Frontal cortex (tissue), 4 donors: ENCODE results near the gene METTL6. TPM values are rescaled to one million over a fixed set of nuclear protein-coding genes. Genes with fewer than 3 reads are reported as not detected.
"Not testable (repeated sequence)": the region's sequence is repeated elsewhere in the genome, so short reads cannot be mapped to it uniquely, and the experiment has no call there.

Experiments
- DNase-seq, 2 donors: peaks; one replicate each; pipeline ENCODE4 v3.0.0; 2012; ENCODE audit warnings: low spot score in 2 of 2
- FAIRE-seq: peaks from 2 replicates; lab custom pipeline; 2012; peaks lifted over from hg19 to GRCh38; lab: Jason Lieb, UNC
- small RNA-seq: library from RNA; depleted of rRNA; stranded (forward); fragments of <200 nt; gene quantifications from one replicate; pipeline ENCODE3, GENCODE V24; 2014
- total RNA-seq: library from RNA; depleted of rRNA; stranded (reverse); fragments of >200 nt; gene quantifications from one replicate; pipeline ENCODE4 v1.2.3, GENCODE V29; 2014
- donor health status: control.
- donor health status: control.
- donor health status: control.

The METTL6 gene
- total RNA-seq, 1 donor from 2014 or later = 86.0 TPM

GRCh38 chr3:15377961-15378791 is 49.2 kb downstream of the METTL6 start:
- FAIRE-seq = peak; percentile 53
- DNase-seq = peak; percentile 59 to 61

GRCh38 chr3:15375461-15376000 is 51.8 kb downstream of the METTL6 start:
- DNase-seq (no peak), FAIRE-seq (no peak)

GRCh38 chr3:15372918-15373317 is 54.4 kb downstream of the METTL6 start:
- no peak for DNase-seq
- FAIRE-seq = no peak

GRCh38 chr3:15368561-15369135 is 58.7 kb downstream of the METTL6 start:
- DNase-seq (no peak), FAIRE-seq (no peak)

GRCh38 chr3:15367059-15367458 is 60.3 kb downstream of the METTL6 start:
- DNase-seq (no peak), FAIRE-seq (no peak)

- not testable (repeated sequence) for FAIRE-seq
Observed at GRCh38 chr3:15364078-15364477, 63.3 kb downstream of the METTL6 start.

GRCh38 chr3:15361494-15362214 is 65.7 kb downstream of the METTL6 start:
- FAIRE-seq = no peak
- no peak for DNase-seq

More at GRCh38 chr3:15364078-15364477, 63.3 kb downstream of the METTL6 start:
- DNase-seq = not testable (repeated sequence)

- DNase-seq = no peak
Observed at GRCh38 chr3:15360788-15361493, 66.4 kb downstream of the METTL6 start.

More at GRCh38 chr3:15360788-15361493, 66.4 kb downstream of the METTL6 start:
- no peak for FAIRE-seq

Small RNA genes within 50 kb of the gene (small RNA-seq; reads per million reads assigned to genes)
- gene HMGN2P7 = not detected
- not detected for gene RNU6-1024P

Other genes with a start within 250 kb of the METTL6 start
- 45.7 TPM for gene CAPN7, start 221.3 kb downstream of the METTL6 start, total RNA-seq
- gene SH3BP5, start 95.0 kb downstream of the METTL6 start, total RNA-seq = 67.7 TPM
- gene EAF1, start 54 bp upstream of the METTL6 start, total RNA-seq = 33.0 TPM
- gene COLQ, start 94.2 kb upstream of the METTL6 start, total RNA-seq = 1.6 TPM
- gene HACL1, start 174.0 kb upstream of the METTL6 start, total RNA-seq = 33.4 TPM
- 13.9 TPM for gene BTD, start 174.2 kb upstream of the METTL6 start, total RNA-seq